ENCODE data around the gene IGFLR1.

DNA sequence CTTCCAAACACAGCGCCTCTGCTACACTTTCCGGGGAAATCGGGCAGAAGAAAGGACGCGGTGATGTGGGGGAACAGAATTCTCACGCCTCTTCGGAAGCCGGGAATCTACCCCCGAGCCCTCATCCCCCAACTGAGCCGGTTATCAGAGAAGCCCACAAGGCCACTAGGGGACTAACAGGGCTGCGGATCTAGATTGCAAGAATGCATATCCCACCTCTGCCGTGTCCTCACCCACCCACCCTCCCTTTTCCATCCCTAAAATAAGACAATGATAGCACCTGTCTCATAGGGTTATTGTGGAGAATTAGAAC is 1.1 kb downstream of the IGFLR1 start:
- TF ChIP-seq CTCF (IDR thresholded peaks at IDR 0.05 in 4 of 5, conservative IDR thresholded peaks at IDR 0.05 in 1 of 5), result peak in 1 of 5 experiments; percentile 2
- TF ChIP-seq POLR2A (IDR thresholded peaks at IDR 0.05), result no peak
